Aortic smooth muscle cell (primary cell): ENCODE data around the gene CDH20. TPM values are rescaled to one million over a fixed set of nuclear protein-coding genes. Genes with fewer than 3 reads are reported as not detected.

ENCODE experiments used
- total RNA-seq: library from RNA; depleted of rRNA; stranded (reverse); fragments of >200 nt; gene quantifications from 2 replicates; pipeline ENCODE4 v1.2.3, GENCODE V29; 2014

The CDH20 gene
- total RNA-seq, result not detected in 2 replicates

DNA sequence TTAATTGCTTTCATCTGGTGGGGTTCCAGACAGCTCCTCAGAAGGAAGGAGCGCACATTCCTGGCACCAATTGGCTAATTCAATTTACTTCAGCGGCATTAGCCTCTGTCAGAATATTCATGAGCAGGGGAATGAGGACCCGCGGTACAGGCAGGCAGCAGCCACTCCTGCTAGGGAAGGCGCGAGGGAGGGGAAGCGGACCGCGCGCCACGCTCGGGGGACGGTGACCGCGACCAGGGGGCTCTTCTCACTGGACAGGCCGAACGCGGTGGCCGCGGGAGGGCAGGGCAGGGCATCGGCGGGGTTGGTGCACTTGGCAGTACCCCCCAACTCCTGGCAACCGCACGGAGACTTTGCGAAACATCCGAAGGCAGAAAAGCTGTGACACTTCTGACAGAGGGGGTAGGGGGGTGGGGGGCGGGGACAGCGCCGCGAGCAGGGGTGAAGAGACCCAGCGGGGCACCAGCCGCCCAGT lies at the start of gene CDH20:
Gene CDH20, plus strand, starts transcription at position 160 of the 475 bp plus-strand sequence.

